Skin of body (tissue), 2 donors: ENCODE measurements around the gene GPS2. TPM values are rescaled to one million over a fixed set of nuclear protein-coding genes. Genes with fewer than 3 reads are reported as not detected.

Experiments
- DNase-seq: peaks from one replicate; lab custom pipeline; 2025; lab: John Stamatoyannopoulos, UW
- total RNA-seq: library from RNA; depleted of rRNA; stranded (reverse); fragments of >200 nt; gene quantifications from one replicate; pipeline ENCODE4 v1.2.3, GENCODE V29; 2014

Gene GPS2
- total RNA-seq, 1 donor from 2014 or later = 17.2 TPM

- no peak for DNase-seq
Observed at GRCh38 chr17:7318121-7318860, 3.1 kb upstream of the GPS2 start.

DNA sequence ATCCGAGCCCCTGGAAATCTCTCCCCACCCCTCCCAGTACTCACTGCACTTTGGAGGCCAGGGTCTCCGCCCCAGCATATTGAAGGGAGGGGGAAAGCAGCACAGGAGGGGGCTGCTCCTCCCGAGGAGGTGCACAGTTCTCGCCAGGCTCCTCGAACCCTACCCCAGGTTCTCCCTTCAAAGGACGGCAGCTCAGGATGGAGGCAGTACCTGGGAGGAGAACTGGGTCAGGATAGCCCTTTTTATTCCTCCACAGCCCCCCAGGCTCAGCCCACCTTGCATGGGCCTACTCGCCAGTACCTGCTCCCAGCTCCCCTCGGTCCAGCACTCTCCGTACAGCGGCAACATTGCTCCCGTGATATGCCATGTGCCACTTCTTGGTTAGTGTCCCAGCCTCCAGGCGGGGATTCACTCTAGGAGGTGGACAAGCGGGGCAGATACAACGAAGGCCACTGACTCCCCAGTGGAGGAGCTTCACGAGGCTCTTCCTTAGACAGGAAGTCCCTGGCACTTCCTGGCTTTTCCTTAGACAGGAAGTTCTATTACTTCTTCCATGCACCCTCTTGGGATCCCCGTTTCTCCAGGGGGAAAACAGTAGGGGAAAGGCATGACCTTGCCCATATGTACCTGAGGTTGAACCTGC, 2.1 kb upstream of the GPS2 start:
- no peak for DNase-seq

DNA sequence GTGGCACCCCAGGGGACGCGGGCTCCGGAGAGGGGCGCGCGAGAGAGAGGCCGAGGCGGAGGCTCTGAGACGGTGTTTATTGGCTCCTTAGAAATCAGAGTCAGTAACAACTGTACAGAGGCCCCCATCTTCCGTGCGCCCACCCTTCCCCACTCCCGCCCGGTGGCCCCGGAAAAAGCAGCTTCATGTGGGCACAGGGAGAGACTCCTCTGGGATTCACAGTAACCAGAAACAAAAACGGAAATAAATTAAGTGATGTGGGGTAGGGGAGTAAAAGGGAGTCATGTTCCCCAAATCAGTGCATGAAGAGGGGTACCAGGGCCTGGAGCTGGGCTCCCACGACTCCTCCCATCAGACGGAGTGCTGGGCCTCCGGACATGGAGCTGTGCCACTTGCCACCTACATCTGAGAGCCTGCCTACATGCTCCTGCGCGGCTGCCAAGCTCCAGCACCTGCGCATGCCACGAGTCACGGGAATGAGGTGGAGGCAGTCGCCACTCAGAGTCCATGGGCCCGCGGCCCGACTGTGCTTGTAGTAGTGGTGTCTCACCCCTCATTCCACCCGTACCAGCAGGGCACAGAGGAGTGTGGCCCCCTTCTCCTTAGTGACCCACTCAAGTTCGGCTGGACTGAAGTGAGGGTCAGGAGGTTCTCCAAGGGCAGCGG, 543 bp upstream of the GPS2 start:
- no peak for DNase-seq

- no peak for DNase-seq
Observed at GRCh38 chr17:7313890-7314718, 1.1 kb downstream of the GPS2 start.

- DNase-seq = no peak
Observed at GRCh38 chr17:7313088-7313889, 1.9 kb downstream of the GPS2 start.

DNA sequence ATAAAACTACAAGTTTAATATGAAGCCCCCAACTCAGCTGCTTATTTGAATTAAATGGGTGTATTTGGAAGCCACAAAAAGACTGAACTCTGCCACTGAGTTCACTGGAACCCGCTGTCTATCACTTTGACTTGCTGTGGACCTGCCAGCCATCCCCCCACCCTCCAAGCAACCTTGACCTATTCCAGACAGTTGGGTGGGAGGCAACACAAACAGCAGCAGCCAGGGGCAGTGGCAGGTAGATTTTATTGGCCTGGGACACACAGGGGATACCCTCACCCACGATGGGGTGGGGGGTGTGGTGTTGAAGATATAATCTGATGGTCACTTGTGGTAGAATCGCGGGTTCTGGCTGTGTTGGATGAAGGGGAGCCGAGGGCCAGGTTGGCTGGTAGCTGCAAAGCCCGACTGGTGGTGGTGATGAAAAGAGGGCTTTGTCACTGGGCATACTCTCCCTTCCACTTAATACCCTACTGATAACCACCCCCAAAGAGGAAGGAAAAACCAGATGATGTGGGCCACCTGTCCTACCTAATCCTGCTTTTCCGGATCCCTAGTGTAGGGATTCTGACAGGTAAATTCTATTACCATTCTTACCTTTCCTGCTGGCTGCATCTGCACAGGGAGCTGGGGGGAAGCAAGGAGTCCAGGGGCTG, 2.6 kb downstream of the GPS2 start:
- DNase-seq = no peak

DNA sequence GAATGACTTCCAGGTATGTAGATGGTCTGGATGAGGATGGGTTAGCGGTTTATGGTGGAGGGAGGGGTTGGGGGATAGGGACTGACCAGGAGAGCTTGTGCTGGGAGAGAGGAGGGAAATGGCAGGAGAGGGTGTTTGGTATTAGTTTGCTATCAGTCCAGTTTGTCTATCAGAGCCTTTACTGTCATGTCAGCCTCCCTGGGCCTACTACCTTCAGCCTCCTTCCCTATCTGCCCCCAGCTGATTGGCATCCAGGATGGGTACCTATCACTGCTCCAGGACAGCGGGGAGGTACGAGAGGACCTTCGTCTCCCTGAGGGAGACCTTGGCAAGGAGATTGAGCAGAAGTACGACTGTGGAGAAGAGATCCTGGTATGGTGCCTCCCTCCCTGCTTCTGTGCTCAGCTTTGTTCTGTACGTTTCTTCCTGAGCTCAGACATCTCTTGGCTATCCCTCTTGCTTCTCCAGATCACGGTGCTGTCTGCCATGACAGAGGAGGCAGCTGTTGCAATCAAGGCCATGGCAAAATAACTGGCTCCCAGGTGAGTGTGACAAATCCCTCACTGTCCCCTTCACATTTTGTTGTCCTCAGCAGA, 4.0 kb downstream of the GPS2 start:
- DNase-seq = no peak

DNA sequence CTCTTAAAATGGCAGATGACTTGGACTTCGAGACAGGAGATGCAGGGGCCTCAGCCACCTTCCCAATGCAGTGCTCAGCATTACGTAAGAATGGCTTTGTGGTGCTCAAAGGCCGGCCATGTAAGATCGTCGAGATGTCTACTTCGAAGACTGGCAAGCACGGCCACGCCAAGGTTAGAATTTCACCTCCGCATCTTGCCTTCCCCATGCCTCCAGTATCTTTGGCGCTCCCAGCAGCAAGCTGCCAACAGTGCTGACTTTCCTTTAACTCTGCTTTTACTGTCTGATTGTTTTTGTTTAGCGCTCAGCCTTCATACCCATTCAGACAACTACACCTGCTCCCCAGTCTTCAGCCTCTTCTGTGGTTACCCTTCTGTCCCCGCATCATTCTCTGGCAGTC, 5.5 kb downstream of the GPS2 start:
- no peak for DNase-seq

GRCh38 chr17:7308625-7309433, 6.3 kb downstream of the GPS2 start:
- DNase-seq = peak; percentile 60

DNA sequence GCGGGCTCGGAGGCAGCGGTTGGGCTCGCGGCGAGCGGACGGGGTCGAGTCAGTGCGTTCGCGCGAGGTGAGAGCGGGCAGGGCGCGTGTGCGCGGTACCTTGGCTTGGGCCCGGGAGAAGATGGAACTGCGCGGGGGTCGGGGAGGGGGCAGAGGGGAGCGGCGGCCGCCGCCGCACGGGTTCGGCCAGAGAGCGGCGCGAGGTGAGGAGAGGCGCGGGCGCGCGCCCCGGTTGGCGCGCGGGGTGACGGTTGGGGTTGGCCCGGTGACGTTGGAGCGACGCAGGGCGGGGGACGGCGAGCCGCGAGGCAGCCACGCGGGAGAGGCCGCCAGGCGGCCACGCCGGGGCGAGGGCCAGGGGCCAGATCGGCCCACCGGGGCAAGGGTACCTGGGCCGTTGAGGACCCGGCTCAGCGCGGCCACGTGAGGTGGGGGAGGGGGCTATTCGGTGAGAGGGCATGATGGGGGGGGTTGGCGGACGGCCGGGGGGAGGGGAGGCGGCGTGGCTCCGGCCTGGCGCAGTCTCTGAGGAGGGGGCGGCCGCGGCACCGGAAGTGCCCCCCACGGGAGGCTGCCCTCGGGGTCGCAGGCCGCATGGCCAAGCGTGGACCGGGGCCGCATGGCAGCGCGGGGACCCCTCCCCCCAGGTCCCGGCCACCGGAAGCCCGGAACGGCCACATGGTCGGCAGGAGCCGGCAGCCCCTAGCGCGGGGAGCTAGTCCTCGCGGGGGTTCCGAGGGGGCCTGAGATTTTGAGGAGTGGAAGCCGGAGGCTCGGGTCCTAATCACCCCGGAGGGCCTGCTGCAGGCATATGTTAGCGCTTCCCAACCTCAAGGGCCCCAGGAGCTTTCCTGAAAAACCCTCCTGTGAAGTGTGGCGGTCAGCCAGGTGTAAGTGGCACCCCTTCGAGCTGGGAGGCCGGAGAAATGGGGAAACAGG, 7.2 kb downstream of the GPS2 start:
- no peak for DNase-seq

GRCh38 chr17:7306911-7307685, 8.1 kb downstream of the GPS2 start, which contains the start of gene EIF5A:
Gene EIF5A, plus strand, starts transcription at chr17:7307628. Its CDS starts 2,008 bp downstream, at chr17:7309636.
- peak; percentile 100 for DNase-seq

DNA sequence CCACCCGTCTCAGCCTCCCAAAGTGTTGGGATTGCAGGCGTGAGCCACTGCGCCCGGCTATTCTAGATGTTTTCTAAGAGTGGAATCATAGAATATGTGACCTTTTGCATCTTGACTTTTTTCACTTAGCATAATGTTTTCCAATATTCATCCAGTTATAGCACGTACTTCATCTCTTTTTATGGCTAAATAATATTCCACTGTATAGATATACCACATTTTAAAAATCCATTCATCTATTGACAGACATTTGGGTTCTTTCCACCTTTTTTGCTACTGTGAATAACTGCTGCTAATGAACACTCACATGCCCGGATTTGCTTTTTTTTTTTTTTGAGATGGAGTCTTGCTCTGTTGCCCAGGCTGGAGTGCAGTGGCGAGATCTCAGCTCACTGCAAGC, 11.0 kb downstream of the GPS2 start:
- no peak for DNase-seq

DNA sequence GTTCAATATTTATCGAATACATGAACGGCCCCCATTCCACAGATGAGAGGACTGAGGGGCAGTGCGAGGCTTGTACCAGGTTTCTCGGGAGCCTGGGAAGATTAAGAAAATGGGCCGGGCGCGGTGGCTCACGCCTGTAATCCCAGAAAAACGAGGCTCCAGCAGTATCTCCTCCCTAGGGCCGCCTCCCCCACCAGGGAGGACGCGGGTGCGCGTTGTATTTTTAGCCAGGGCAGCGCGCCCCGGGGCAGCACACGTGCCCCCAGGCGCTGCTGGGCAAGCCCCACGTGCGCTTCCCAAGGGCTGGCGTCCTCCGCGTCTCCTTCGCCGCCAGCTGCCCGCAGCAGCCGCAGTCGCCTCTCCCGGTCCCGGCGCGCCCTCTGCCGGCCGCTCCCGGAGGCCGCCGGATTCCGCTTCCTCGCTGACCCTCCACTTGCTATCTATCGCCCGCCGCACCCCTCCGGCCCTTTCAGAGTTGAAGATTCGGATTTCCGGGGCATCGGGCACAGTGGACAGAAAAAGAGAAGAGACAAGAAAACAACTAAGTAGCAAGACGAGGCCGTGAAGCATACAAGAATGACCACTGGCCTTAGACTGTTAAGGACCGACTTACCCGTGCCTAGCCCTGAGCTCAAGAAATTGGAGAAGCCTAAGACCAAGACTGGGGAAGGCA, 18.8 kb downstream of the GPS2 start:
- no peak for DNase-seq

DNA sequence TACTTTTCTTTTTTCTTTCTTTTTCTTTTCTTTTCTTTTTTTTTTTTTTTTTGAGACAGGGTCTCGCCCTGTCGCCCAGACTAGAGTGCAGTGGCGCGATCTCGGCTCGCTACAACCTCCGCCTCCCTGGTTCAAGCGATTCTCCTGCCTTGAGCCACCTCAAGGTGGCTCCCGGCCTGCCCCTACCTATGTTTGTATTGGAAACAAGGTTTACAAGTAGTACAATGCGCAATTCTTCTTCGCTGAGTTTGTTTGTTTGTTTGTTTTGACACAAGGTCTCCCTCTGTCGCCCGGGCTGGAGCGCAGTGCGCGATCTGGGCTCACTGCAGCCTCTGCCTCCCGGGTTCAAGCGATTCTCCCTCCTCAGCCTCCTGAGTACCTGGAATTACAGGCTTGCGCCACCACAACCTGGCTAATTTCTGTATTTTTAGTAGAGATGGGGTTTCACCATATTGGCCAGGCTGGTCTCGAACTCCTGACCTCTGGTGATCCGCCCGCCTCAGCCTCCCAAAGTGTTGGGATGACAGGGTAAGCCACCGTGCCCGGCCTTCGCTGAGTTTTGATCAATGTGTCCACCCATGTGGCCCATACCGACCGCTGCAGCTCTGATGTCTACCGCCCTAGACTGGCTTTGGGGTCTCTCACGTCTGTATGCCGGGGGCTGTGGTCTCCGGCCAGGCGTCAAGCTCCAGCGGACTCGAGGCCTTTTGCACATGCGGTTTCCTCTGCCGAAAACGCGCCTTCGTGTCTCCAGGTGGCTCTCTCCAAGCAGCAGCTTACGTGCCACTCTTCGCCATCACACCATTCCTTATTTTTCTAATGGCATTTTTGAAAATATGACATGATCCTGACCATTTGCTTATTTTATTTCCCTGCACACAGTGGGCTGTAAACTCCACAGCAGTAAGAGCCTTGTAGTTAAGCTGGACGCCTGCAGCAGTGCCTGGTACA, 19.7 kb downstream of the GPS2 start:
- no peak for DNase-seq

DNA sequence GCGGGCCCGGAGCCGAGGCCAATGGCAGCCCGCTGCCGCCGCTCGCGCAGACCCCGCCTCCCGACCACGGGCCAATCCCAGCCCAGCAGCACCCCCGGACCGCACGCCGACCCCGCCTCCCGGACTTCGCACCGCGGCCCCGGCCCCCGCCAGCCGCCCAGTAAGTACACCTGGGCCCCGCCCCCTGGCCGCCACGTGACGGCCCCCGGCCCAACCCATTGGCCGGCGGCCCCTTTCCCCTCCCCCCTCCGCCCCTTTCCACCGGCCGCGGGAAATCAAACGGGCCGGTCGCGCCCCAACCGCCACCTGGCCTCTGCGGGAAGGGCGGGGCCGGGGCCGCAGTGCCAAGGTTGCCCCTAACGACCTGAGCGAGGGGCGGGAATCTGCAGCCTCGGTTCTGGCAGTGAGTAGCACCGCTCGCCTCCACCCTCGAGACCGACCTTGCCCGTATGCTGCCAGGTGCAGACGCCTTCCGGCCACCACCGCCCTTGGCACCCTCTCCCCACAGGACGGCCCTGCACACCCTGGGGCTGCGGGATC, 20.5 kb downstream of the GPS2 start, which contains the start of gene YBX2:
YBX2 (minus strand) TSS at position 26 of the 540 bp plus-strand sequence. CDS start 139 bp downstream, outside the sequence.
- no peak for DNase-seq
